ENCODE data around the gene BRINP2.
"Not testable (repeated sequence)": the region's sequence is repeated elsewhere in the genome, so short reads cannot be mapped to it uniquely, and the experiment has no call there.

BRINP2 gene

GRCh38 chr1:177311111-177311510 lies 140.4 kb downstream of the BRINP2 start:
- no peak for DNase-seq (ENCODE audit: low read depth in 4 of 4, low spot score in 1 of 4)

GRCh38 chr1:177311586-177311985 lies 140.8 kb downstream of the BRINP2 start:
- DNase-seq (ENCODE audit: low read depth in 4 of 4, low spot score in 1 of 4) = no peak

- no peak for DNase-seq (ENCODE audit: low read depth in 4 of 4, low spot score in 1 of 4)
Observed at GRCh38 chr1:177315261-177315660, 144.5 kb downstream of the BRINP2 start.

GRCh38 chr1:177315761-177316160 lies 145.0 kb downstream of the BRINP2 start:
- DNase-seq (ENCODE audit: low read depth in 4 of 4, low spot score in 1 of 4) = no peak

GRCh38 chr1:177321434-177321833 lies 150.7 kb downstream of the BRINP2 start:
- DNase-seq (ENCODE audit: low read depth in 4 of 4, low spot score in 1 of 4) = not testable (repeated sequence)

- DNase-seq (ENCODE audit: low read depth in 4 of 4, low spot score in 1 of 4) = no peak
Observed at GRCh38 chr1:177328251-177328650, 157.5 kb downstream of the BRINP2 start.

- DNase-seq (ENCODE audit: low read depth in 4 of 4, low spot score in 1 of 4) = no peak
Observed at GRCh38 chr1:177329871-177330270, 159.1 kb downstream of the BRINP2 start.
